Measurements from ENCODE around the gene RHOA.
"Not testable (repeated sequence)": the region's sequence is repeated elsewhere in the genome, so short reads cannot be mapped to it uniquely, and the experiment has no call there.

The RHOA gene

DNA sequence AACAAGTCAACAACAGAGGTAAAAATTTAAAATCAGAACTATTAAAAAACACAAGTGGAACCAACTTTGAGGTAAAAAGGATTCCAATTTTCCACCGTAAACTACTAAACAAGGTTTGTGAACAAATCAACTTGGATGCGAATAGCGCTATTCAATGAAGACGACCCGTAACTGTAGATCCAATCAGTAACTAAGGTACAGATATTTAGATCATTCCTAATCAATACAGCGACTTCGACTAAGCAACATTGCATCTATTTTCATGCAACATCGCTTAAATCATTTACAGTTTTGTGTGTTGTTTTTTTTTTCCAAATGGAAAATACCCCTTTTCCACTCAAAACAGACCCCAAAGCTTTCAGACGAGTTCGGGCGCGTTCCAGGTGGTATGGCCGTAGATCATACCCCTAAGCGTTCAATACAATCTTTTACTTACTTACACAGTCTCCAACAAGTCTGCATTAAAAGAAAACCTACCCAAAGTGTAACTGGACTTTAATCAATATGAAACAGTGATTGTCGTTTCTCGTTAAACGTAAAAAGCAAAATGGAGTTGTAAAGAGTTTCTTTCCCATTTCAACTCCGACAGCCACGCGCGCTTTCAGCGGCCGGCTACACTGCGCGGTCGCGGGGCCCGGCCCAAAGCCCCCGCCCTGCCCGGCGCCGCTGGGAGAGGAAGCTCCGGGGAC, 786 bp downstream of the RHOA start:
- DNase-seq, result no peak

- DNase-seq, result no peak
Measured at GRCh38 chr3:49410066-49410845, 1.5 kb downstream of the RHOA start.

DNA sequence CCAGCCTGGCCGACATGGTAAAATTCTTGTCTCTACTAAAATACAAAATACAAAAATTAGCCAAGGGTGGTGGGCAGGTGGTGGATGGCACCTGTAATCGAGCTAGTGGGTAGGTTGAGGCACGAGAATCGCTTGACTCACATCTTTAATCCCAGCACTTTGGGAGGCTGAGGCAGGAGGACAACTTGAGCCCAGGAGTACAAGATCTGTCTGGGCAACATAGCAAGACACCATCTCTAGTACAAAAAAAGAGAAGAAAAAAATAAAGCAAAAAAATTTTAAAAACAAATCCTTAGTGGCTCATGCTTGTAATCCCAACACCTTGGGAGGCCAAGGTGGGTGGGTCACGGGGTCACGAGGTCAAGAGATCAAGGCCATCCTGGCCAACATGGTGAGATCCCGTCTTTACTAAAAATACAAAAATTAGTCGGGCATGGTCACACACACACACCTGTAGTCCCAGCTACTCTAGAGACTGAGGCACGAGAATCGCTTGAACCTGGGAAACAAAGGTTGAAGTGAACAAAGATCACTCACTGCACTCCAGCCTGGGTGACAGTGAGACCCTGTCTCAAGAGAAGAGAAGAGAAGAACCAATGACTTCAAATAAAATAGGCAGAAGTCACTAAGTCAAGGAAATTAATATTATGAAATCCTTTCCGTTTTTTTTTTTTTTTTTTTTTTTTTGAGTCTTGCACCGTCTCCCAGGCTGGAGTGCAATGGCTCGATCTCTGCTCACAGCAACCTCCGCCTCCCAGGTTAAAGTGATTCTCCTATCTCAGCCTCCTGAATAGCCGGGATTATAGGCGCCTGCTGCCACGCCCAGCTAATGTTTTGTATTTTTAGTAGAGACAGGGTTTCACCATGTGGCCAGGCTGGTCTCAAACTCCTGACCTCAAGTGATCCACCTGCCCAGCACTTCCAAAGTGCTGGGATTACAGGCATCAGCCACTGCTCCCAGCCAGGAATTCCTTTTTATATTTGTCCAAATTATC, 4.9 kb downstream of the RHOA start:
- DNase-seq, result no peak

GRCh38 chr3:49405570-49405969, 6.2 kb downstream of the RHOA start:
- DNase-seq, result not testable (repeated sequence)

- no peak for DNase-seq
Measured at GRCh38 chr3:49403891-49404290, 7.9 kb downstream of the RHOA start.

- DNase-seq, result no peak
Measured at GRCh38 chr3:49401766-49402165, 10.0 kb downstream of the RHOA start.

DNA sequence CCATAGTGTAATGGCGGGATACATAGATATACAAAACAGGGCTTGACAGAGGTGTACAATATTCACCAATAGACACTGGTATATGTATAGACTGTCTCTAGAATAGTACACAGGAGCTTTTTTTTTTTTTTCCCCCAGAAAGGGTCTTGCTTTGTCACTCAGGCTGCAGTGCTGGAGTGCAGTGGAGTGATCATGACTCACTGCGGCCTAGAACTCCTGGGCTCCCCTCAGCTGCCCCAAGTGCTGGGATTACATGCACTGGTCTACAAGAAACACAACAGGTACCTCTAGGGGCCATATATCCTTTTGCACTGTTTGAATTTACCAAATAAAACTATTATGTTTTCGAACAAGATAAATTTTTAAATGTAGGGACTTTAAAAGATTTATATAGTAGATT, 12.3 kb downstream of the RHOA start:
- DNase-seq, result no peak

GRCh38 chr3:49397470-49397869, 14.3 kb downstream of the RHOA start:
- DNase-seq, result no peak

- not testable (repeated sequence) for DNase-seq
Measured at GRCh38 chr3:49391310-49391709, 20.5 kb downstream of the RHOA start.

GRCh38 chr3:49389297-49389696, 22.5 kb downstream of the RHOA start:
- no peak for DNase-seq

GRCh38 chr3:49388289-49388820, 23.4 kb downstream of the RHOA start:
- no peak for DNase-seq

DNA sequence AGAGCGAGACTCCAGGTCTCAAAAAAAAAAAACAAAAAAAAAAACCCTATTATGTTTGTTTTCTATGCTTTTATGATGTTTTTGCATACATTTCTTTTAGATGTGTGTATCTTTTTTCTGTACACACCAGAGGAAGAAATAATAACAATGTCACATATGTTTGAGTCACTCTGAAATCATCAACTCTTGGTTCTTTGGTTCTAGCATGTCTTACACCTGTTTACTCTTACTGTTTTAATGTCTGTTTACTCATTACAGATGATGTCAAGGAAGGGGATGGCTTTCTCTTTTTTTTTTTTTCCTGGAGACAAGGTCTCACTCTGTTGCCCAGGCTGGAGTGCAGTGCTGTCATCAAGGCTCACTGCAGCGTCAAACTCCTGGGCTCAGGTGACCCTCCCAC, 24.1 kb downstream of the RHOA start:
- no peak for DNase-seq

- no peak for DNase-seq
Measured at GRCh38 chr3:49386056-49386756, 25.6 kb downstream of the RHOA start.

- DNase-seq, result no peak
Measured at GRCh38 chr3:49385617-49386016, 26.2 kb downstream of the RHOA start.

DNA sequence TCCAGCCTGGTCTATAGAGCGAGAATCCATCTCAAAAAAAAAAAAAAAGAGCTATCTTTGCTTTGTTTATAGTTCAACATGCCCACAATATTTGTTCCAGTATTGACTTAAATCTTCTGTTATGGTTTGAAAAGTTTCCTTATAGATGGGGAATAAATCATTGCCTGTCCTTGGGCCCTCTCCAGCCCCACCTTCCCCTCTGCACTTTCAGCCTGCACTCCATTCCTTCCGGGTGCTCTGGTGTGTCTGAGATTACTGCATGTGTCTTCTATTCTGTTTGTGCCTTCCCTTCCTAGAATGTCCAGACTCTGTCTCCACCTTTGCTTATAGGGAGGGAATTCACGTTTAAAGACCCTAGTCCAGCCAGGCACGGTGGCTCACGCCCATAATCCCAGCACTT, 28.4 kb downstream of the RHOA start:
- DNase-seq, result no peak

DNA sequence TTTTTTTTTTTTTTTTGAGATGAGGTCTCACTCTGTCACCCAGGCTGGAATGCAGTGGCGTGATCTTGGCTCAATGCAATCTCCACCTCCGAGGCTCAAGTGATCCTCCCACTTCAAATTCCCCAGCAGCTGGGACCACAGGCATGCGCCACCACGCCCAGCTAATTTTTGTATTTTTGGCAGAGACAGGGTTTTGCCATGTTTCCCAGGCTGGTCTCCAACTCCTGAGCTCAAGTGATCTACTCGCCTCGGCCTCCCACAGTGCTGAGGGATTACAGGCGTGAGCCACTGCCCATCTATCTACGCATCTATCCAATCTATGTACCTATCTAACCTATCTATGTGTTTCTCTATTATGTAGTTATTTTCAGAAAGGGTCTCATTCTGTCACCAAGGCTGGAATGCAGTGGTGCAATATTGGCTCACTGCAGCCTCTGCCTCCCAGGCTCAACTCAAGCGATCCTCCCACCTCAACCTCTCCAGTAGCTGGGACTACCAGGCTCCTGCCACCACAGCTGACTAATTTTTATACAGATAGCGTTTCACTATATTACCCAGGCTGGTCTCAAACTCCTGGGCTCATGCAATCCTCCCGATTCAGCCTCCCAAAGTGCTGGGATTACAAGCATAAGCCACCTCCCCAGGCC, 33.4 kb downstream of the RHOA start:
- no peak for DNase-seq

- peak; percentile 21 for DNase-seq
Measured at GRCh38 chr3:49377483-49377882, 34.3 kb downstream of the RHOA start.

DNA sequence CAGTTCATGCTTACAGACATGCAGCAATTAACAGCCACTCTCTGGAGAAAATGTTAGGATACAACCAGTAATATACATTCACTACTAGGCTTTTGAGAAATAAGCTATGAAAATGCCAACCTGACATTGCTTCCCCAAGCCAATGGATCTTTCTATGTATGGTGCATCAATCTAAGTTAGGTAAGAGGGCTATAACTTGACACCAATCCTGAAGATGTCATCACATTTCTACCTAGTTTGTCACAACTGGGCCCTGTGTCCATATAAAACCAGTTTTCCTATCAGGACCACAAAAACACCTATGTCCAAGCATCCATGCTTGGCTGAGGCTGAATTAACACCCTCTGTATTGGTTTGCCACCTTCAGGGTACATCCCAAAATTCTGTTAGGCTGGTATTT, 39.8 kb downstream of the RHOA start:
- no peak for DNase-seq

- no peak for DNase-seq
Measured at GRCh38 chr3:49370585-49371290, 41.0 kb downstream of the RHOA start.

- DNase-seq, result no peak
Measured at GRCh38 chr3:49362561-49362960, 49.2 kb downstream of the RHOA start.

GRCh38 chr3:49359623-49360022, 52.2 kb downstream of the RHOA start:
- no peak for DNase-seq
